ENCODE data around the gene TENM4.

TENM4 gene

DNA sequence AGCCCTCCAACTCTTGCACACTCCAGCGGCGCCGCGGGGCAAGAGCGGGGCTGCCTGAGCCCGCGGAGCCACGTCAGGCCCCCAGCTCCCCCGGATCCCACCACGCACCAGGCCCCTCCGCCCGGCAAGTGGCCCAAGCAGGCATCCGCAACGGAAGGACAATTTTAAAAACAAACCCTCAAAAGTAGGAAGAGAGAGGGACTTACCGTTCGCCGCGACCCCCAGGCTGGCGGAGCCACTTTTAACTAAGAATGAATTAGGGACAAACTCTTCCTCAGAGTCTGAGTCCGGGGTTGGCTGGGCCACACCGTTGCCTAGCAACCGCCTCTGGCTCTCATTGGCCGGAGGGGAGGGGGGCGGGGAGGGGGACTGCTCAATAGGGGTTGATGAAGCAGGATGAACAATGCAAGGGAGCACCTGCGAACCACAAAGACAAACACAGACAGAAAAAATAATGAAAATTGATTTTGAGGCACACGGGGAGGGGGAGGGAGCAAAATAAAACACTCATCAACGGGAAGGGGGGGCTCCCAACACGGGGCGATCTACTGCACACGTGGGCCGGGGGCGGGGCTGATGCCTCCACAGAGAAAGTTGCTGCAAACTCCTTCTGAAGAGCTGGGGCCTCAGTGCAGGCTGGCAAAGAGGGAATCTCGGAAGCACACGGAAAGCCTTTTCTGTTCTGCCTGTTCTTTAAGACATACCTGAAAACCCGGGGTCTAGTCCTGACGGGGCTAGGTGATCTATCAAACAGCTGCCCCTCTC is 478.7 kb downstream of the TENM4 start:
- no peaks in the 10 kb centered on the region for H3K4me1 ChIP-seq (ENCODE audit: control insufficient read depth, insufficient read depth, low read length)
- H3K9ac ChIP-seq (ENCODE audit: low read length), result no peak overlapping the region
- H3K27me3 ChIP-seq (ENCODE audit: control insufficient read depth, insufficient read depth, low read length), result peaks cover 17% of the 10 kb centered on the region
- H3K9me3 ChIP-seq (ENCODE audit: control insufficient read depth, low read length), result no peaks in the 10 kb centered on the region
- no peak overlapping the region for H3K4me3 ChIP-seq (ENCODE audit: low read length)
- H3K36me3 ChIP-seq (ENCODE audit: control insufficient read depth, insufficient read depth, low read length), result no peaks in the 10 kb centered on the region

DNA sequence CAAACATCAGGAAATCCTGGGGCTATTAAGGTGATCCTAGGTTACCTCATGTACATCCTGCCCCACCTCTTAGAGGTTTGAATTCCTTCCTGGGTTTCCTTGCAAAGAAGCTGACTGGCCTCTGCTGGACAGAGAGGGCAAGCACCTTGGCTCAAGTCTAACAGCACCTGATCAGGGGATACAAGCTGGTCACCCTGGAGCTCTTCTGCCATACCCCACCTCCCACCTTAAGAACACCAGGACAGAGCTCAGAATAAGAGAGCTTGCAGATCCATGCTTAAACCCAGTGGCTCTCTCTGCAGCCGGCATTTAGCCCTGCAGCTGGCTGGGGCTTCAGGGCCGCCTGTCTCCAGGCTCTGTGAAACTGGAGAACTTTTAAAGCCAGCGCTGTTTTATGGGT is 479.6 kb downstream of the TENM4 start:
- Histone ChIP-seq H3K9me3 (ENCODE audit: control insufficient read depth, low read length) (no peaks in the 10 kb centered on the region), H3K4me3 (ENCODE audit: low read length) (no peak overlapping the region), H3K9ac (ENCODE audit: low read length) (no peak overlapping the region), H3K4me1 (ENCODE audit: control insufficient read depth, insufficient read depth, low read length) (no peaks in the 10 kb centered on the region), H3K27me3 (ENCODE audit: control insufficient read depth, insufficient read depth, low read length) (peaks cover 17% of the 10 kb centered on the region), H3K36me3 (ENCODE audit: control insufficient read depth, insufficient read depth, low read length) (no peaks in the 10 kb centered on the region)

DNA sequence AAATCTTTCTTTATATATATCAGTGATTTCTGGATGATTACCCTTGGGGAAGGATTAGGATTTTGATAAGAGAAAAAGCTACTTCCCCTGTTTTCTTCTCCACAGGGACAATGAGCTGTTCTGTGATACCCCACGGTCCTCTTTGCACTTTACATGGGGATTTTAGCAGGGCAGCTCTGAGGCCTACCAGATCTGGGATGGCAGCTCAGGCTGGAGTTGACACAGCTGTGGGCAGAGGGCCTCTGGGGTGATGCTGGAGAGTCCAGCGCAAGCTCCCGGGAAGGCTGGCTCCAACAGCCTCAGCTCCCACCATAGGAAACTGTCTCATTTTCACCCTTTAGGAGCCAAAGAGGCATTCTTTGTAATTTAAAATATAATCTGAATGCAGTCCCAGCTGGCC is 482.4 kb downstream of the TENM4 start:
- H3K4me3 ChIP-seq (ENCODE audit: low read length), result no peak overlapping the region
- H3K9ac ChIP-seq (ENCODE audit: low read length), result no peak overlapping the region
- peaks cover 17% of the 10 kb centered on the region for H3K27me3 ChIP-seq (ENCODE audit: control insufficient read depth, insufficient read depth, low read length)
- H3K4me1 ChIP-seq (ENCODE audit: control insufficient read depth, insufficient read depth, low read length), result no peaks in the 10 kb centered on the region
- no peaks in the 10 kb centered on the region for H3K9me3 ChIP-seq (ENCODE audit: control insufficient read depth, low read length)
- no peaks in the 10 kb centered on the region for H3K36me3 ChIP-seq (ENCODE audit: control insufficient read depth, insufficient read depth, low read length)

DNA sequence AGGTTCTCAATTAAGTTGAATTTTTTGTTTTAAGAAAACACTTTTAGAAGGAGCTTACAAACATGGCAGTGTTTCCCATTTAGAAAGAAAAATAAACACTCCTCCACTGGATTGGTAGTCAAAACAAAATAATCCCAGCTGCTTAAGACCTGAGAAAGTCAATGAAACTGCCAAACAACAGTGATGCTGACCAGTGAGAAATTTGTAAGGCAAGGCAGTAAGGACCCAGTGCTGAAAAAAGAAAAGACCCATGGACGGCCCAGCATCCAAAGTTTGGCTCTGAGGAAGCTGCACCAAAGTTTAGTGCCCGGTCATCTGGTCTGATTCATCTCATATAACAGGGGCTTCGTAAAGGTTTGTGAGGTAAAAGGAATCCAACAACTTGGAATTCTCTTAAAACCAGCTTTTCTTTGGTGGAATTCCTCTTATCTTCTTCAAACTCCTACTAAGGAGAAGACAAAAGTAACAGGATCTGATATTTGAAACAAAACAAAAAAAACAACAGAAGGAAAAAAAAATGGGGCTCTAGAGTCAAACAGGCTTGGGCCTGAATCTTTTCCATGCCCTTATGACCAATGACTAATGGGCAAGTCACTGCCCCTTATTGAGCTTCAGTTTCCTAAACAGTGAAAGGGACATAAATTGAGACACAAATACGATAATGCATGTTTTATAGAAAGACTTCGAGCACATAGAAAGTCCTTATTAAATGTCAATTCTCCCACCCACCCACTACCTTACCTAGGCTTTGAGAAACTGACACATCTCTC is 483.2 kb downstream of the TENM4 start:
- H3K9me3 ChIP-seq (ENCODE audit: control insufficient read depth, low read length), result no peaks in the 10 kb centered on the region
- H3K4me1 ChIP-seq (ENCODE audit: control insufficient read depth, insufficient read depth, low read length), result no peaks in the 10 kb centered on the region
- peaks cover 12% of the 10 kb centered on the region for H3K27me3 ChIP-seq (ENCODE audit: control insufficient read depth, insufficient read depth, low read length)
- H3K9ac ChIP-seq (ENCODE audit: low read length), result no peak overlapping the region
- H3K4me3 ChIP-seq (ENCODE audit: low read length), result no peak overlapping the region
- no peaks in the 10 kb centered on the region for H3K36me3 ChIP-seq (ENCODE audit: control insufficient read depth, insufficient read depth, low read length)

DNA sequence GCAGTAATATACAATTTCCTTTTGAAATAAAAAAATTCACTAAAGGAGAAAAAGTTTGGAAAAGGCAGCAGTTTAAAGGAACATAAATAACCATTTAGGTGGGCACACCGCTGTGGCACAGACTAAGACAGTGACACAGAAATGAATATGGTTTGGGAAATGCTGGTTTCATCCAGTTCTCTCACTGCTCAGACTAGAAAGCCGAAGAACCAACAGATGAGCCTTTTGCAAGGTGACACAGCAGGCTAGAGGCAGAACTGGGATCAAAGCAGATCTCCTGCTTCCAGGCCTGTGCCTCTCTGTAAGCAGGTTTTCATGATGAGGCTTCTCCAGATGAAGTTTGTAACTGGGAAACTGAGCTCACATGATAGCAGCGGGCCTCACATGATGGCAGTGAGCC is 486.1 kb downstream of the TENM4 start:
- Histone ChIP-seq H3K4me3 (ENCODE audit: low read length) (no peak overlapping the region), H3K36me3 (ENCODE audit: control insufficient read depth, insufficient read depth, low read length) (no peaks in the 10 kb centered on the region), H3K9me3 (ENCODE audit: control insufficient read depth, low read length) (no peaks in the 10 kb centered on the region), H3K4me1 (ENCODE audit: control insufficient read depth, insufficient read depth, low read length) (no peaks in the 10 kb centered on the region), H3K27me3 (ENCODE audit: control insufficient read depth, insufficient read depth, low read length) (no peaks in the 10 kb centered on the region), H3K9ac (ENCODE audit: low read length) (no peak overlapping the region)

DNA sequence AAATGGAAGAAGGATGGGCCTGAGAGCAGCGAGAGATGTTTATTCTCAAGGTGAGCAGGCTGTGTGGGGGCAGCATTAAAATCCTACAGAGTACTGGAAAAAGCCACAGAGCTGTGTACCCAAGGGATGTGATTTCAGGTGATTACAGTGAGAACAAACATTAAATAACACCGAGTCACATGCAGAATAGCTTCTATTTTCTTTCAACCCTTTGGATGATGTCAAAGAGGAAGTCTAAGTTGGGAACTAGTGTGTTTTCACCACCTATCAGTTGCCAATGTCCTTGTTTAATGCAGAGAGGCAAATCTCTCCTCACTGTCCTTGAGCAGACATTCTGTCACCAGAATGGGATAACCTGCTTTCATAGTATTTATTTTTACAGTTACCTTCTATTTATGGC is 486.6 kb downstream of the TENM4 start:
- H3K9me3 ChIP-seq (ENCODE audit: control insufficient read depth, low read length), result no peaks in the 10 kb centered on the region
- H3K4me1 ChIP-seq (ENCODE audit: control insufficient read depth, insufficient read depth, low read length), result no peaks in the 10 kb centered on the region

DNA sequence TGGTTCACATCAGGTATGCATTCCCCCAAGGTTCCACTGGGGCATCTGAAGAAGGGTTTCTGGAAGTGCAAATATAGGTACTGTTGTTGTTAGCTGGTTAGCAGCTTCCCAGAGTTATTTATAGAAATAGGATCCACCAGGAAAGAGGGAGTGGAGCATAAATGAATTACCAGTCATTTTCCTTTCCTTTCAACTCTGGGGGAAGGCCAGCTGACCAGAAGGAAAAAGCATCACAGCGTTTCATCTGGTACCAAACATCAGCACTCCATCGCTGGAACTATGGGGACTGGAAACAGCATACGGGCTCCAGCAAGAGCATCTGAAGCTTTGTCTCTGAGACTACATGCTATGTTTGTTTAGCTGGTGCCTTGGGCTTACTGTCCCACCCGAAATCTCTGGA is 487.9 kb downstream of the TENM4 start:
- Histone ChIP-seq H3K9me3 (ENCODE audit: control insufficient read depth, low read length) (no peaks in the 10 kb centered on the region), H3K4me1 (ENCODE audit: control insufficient read depth, insufficient read depth, low read length) (no peaks in the 10 kb centered on the region), H3K27me3 (ENCODE audit: control insufficient read depth, insufficient read depth, low read length) (no peaks in the 10 kb centered on the region), H3K36me3 (ENCODE audit: control insufficient read depth, insufficient read depth, low read length) (no peaks in the 10 kb centered on the region), H3K9ac (ENCODE audit: low read length) (no peak overlapping the region), H3K4me3 (ENCODE audit: low read length) (no peak overlapping the region)

More for the DNA sequence above, 486.6 kb downstream of the TENM4 start:
- Histone ChIP-seq H3K36me3 (ENCODE audit: control insufficient read depth, insufficient read depth, low read length) (no peaks in the 10 kb centered on the region), H3K4me3 (ENCODE audit: low read length) (no peak overlapping the region), H3K9ac (ENCODE audit: low read length) (no peak overlapping the region), H3K27me3 (ENCODE audit: control insufficient read depth, insufficient read depth, low read length) (no peaks in the 10 kb centered on the region)

DNA sequence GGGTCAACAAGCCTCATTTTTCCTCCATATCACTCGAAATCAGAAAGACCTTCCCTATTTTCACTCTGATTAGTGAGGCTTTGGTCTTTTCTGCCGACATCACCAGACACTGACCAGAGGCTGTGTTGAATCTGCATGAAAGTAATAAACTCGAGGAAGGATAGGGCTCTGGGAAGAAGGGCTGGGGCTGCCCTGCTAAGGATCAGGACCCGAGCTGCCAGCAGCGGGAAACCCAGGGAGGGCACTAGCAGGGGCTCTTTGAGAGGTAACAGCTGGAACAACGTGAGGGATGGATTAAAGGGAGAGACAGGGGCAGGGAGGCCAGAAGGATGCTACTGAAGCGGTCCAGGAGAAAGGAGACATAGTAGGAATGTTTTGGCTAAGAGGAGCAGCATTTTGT is 488.7 kb downstream of the TENM4 start:
- no peaks in the 10 kb centered on the region for H3K9me3 ChIP-seq (ENCODE audit: control insufficient read depth, low read length)
- H3K4me3 ChIP-seq (ENCODE audit: low read length), result no peak overlapping the region
- no peaks in the 10 kb centered on the region for H3K27me3 ChIP-seq (ENCODE audit: control insufficient read depth, insufficient read depth, low read length)
- H3K4me1 ChIP-seq (ENCODE audit: control insufficient read depth, insufficient read depth, low read length), result no peaks in the 10 kb centered on the region
- no peaks in the 10 kb centered on the region for H3K36me3 ChIP-seq (ENCODE audit: control insufficient read depth, insufficient read depth, low read length)
- H3K9ac ChIP-seq (ENCODE audit: low read length), result no peak overlapping the region

DNA sequence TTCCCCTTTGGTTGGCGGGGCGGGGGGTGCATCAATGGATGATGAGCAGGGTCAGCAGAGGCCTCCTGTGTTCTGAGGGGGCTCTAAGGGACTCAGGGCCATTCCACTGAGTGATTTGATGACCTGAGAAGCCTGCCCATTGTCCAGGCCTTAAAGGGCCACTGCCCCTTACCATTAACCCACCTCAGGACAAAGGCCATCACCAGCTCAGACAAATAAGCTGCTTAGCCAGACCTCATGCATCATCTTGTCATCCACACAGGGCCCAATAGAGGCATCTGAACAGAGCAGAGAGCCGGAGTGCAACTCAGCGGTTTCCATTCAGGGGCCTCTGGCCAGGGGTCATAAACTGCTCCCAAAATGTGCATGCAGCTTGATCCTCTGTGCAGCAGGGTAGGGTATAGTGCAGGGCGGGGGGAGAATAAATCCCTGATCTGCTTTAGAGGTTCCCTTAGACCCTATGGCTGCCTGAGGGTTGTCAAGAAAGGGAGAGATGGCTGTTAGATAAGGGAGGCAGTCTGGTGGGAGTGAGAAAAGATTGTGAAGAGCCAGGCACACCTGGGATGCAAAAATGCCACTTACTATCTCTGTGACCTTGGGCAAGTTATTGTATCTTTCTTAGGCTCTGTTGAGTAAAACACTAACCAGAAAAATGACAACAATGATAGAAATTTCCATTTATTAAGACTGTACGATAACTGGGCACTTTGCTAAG is 490.7 kb downstream of the TENM4 start:
- H3K4me3 ChIP-seq (ENCODE audit: low read length), result no peak overlapping the region
- H3K4me1 ChIP-seq (ENCODE audit: control insufficient read depth, insufficient read depth, low read length), result no peaks in the 10 kb centered on the region
- H3K9ac ChIP-seq (ENCODE audit: low read length), result no peak overlapping the region
- H3K27me3 ChIP-seq (ENCODE audit: control insufficient read depth, insufficient read depth, low read length), result no peaks in the 10 kb centered on the region
- no peaks in the 10 kb centered on the region for H3K9me3 ChIP-seq (ENCODE audit: control insufficient read depth, low read length)
- H3K36me3 ChIP-seq (ENCODE audit: control insufficient read depth, insufficient read depth, low read length), result no peaks in the 10 kb centered on the region

DNA sequence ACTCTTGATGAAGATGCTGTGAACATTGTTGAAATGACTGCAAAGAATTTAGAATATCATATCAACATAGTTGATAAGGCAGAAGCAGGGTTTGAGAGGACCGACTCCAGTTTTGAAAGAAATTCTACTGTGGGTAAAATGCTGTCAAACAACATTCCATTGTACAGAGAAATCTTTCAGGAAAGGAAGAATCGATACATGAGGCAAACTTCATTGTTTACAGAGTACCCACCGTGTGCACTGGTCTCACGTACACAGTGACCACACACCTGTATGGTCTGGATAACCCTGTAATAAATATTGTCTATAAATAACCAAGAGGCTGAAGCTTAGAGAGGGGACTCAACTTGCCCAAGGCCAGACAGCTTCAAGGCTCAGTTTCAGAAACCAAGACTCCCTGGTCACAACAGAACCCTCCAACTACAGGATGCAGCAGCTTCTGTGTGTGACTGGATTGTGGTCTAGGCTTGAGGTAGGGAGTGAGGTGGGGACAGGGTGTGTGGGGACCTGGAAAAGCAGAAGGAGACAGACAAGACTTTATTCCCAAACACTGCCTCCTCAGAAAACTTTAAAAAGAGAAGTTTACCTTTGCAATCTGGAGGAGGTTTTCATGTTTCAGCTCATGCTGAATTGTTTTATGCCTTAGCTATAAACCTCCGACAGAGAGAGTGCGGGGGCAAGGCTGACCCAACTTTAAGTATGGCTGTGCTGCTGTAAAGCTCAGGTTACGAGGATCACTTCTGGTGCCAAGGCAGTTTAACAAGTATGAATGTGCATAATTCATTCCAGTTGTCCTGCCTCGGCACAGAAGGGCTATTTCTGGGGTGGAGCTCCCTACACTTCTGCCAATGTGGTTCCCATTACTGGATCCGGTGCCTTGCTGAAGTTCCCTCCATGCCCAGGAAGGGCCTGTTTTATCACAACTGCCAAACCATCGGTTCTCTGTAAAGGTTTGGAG is 493.6 kb downstream of the TENM4 start:
- no peaks in the 10 kb centered on the region for H3K27me3 ChIP-seq (ENCODE audit: control insufficient read depth, insufficient read depth, low read length)
- H3K9me3 ChIP-seq (ENCODE audit: control insufficient read depth, low read length), result no peaks in the 10 kb centered on the region
- no peak overlapping the region for H3K9ac ChIP-seq (ENCODE audit: low read length)
- no peaks in the 10 kb centered on the region for H3K36me3 ChIP-seq (ENCODE audit: control insufficient read depth, insufficient read depth, low read length)
- no peaks in the 10 kb centered on the region for H3K4me1 ChIP-seq (ENCODE audit: control insufficient read depth, insufficient read depth, low read length)
- no peak overlapping the region for H3K4me3 ChIP-seq (ENCODE audit: low read length)

DNA sequence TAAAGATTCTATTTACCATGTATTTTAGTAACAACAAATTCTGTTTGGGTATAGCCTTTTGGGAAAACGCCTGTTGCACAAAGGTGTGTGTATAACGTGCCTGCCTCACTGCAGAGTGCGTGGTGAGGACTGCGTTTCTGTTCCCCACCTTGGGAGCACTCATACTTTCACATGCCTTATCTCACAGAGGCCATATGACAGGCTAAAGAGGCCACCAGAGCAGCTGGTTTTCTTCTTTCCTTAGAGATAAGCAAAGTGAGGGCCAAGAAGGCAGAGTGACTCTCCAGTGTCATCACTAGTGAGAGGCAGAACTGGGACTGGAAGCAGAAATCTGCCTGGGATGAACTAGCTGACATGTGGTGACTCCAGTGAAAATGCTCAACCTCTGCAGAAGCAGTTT is 497.0 kb downstream of the TENM4 start:
- no peaks in the 10 kb centered on the region for H3K36me3 ChIP-seq (ENCODE audit: control insufficient read depth, insufficient read depth, low read length)
- H3K9ac ChIP-seq (ENCODE audit: low read length), result no peak overlapping the region
- H3K4me1 ChIP-seq (ENCODE audit: control insufficient read depth, insufficient read depth, low read length), result no peaks in the 10 kb centered on the region
- no peak overlapping the region for H3K4me3 ChIP-seq (ENCODE audit: low read length)
- no peaks in the 10 kb centered on the region for H3K27me3 ChIP-seq (ENCODE audit: control insufficient read depth, insufficient read depth, low read length)
- H3K9me3 ChIP-seq (ENCODE audit: control insufficient read depth, low read length), result no peaks in the 10 kb centered on the region

All from mucosa of stomach (tissue), 1 donor.